ENCODE measurements around the gene ALX3.
"Not testable (repeated sequence)": the region's sequence is repeated elsewhere in the genome, so short reads cannot be mapped to it uniquely, and the experiment has no call there.

The ALX3 gene

DNA sequence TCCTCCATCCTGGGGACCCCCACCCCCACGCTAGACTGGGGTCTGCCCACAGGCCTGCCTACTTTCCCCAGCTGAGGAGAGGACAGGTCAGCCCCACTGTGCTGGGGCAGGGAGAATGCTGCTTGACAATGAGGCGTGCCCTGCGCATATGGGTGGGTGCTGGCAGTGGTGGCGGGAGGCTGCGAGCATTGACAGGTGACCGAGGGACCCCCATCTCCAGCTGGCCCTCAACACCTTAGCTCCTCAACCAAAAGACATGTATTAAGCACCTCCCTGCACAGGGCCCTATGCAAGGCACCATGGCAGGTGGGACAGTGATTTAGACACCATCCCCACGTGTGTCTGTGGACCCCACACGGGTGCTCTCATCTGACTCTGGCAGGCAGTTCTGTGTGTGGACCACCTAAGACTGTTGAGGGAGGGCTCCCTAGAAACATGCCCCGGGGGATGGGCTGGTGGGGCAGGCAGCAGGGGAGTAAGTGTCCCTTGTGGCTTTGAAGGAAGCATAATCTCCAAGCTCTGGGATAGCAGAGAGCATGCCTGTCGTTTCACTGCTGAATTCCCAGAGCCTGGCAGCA lies 18.4 kb upstream of the ALX3 start:
- no peak for DNase-seq

DNA sequence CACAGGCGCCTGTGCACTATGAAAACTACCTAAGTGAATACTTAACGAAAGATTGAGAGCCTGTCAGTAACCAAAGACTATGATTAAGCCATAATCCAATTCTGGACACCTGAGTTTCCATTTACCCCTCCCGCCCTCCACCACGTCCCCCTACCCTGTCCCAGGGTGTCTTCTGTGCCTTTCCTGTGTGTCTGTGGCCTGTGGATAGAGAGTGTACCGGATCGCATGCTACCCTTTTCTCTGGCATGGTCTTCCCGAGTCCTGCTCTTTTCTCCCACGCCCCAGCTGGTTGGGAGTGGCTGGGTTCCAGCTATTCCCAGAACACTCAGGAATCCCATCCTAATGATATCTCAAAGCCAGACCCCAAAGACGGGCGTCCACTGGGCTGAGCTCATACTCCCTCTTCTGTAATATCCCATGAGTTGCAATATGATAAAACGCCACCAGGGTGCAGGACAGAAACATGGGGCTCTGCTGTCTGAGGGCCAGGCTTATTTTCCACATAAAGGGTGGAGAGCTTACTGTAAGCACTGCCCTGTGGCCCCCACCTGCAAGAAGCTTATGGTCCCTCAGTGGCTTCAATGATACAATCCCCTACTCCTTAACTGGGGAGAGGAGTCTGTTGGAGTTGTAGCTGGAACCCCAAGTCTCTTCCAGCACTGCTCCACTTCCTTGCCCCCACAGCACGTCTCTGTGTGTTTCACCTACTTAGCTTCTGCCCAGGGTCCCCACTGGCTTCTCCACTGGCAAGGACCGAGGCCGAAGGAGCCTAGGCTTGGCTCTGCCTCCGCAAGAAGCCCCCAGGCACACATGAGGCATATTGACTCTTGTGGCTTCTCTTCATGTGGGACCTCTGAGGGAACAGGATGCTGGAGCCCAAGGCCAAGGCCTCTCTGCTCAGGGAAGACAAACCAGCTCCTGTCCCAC lies 17.6 kb upstream of the ALX3 start:
- DNase-seq = peak; percentile 66

DNA sequence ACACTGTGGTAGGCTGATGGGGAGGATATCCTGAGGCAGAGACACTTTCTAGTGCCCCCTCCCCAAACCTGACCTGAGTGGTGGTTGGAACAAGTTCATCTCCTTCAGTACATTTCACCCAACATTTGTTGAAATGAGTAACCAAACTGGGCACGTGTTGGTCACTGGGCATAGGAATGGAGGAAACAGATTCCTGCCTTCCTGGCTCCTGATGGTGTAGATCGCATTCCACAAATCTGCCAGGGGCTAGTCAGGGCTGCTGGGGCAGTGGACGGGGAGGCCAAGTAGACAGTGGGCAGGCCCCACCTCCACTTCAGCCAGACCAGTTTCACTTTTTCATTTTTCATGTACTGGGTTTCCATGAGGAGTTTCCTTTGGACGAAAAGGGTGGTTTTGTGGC lies 16.5 kb upstream of the ALX3 start:
- no peak for DNase-seq

- no peak for DNase-seq
Measured at GRCh38 chr1:110085671-110086070, 15.2 kb upstream of the ALX3 start.

DNA sequence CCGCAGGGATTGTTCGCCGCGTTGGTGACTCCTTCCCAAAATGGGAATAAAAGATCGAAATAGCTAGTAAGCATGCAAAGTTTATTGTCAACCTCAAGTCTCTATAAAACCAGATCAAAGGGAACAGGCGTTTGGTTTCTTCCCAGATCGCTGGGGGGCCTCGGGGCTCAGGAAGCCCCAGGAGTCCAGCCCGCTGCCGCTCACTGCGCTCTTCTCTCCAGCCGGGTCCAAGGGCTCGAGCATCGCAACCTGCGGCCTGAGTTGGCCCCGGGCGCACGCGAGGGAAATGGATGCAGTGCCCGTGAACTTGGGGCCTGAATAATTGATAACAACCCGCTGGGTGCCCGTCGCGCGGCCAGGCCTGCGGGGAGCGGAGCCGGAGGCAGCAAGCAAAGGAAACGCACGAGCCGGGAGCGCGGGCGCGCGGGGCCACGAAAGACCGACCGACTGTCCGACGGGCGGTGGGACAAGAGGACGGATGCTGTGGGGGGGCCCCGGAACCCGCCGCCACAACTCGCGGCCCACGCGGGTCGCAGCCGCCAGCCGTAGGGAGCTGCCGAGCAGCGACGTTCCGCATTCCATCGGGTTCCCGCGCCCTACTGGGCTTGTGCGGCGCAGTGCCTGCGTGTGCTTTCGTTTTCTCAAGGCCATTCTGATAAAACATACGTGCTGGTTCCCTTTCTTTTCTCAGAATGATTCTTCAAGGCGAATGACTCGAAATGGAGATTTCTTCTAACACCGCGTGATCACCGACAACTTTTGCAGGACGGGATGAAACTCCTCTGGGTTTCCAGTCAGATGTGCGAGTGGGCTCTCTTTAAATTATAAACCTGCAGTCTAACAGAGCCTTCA lies 14.0 kb upstream of the ALX3 start:
- peak; percentile 72 for DNase-seq

GRCh38 chr1:110083866-110084226 lies 13.4 kb upstream of the ALX3 start:
- DNase-seq = no peak

GRCh38 chr1:110083061-110083865 lies 12.8 kb upstream of the ALX3 start:
- DNase-seq = no peak

- no peak for DNase-seq
Measured at GRCh38 chr1:110082477-110082876, 12.0 kb upstream of the ALX3 start.

DNA sequence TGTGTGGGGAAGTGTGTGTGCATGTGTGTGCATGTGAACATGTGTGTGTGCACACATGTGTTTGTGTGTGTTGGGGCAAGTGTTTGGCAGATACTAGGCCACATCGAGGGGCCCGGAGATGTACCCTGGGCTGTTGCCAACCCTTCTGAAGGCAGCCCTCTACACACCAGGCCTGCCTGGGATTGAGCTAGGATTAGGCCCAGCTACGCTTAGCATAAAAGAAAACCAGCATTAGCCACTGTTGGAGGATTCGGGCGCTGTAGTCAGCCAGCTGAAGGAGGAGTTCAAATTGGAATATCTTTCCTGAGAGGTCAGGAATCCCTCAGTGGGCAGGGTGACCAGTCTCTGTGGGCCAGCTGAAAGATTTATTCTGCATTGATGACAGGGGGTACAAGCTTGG lies 10.6 kb upstream of the ALX3 start:
- no peak for DNase-seq

DNA sequence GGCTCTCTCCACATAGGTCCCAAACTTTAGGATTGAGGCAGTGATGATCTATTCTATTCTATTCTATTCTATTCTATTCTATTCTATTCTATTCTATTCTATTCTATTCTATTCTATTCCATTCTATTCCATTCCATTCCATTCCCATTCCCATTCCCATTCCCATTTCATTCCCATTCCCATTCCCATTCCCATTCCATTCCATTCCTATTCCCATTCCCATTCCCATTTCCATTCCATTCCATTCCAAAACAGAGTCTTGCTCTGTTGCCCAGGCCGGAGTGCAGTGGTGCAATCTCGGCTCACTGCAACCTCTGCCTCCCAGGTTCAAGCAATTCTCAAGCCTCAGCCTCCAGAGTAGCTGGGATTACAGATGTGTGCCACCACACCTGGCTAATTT lies 9.5 kb upstream of the ALX3 start:
- DNase-seq = not testable (repeated sequence)

DNA sequence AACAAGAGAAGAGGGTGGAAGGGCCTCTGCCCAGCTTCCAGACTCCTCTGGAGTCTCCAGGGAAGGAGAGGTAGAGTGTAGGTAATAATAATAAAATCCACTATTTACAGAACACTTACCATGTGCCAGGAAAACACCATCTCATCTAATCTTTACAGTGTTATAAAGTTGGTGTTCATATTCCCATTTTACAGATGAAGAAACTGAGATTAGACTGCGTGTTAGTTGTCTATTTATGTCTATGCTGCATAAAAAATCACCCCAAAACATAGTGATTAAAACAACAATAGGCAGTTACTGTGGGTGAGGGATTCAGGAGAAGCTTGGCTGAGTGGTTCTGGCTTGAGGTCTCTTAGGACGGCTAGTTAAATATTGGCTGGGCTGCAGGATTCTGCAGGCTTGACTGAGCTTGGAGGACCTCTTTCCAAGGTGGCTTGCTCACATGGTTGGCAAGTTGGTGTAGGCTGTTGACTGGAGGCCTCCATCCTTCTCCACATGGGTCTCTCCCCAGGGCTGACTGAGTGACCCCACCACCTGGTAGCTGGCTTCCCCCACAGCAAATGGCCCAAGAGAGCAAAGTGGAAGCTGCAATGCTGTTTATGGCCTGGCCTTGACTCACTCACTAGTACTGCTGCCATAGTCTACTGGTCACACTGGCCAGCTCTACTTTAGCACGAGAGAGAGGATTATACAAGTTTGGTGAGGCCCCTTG lies 6.5 kb upstream of the ALX3 start:
- DNase-seq = no peak

DNA sequence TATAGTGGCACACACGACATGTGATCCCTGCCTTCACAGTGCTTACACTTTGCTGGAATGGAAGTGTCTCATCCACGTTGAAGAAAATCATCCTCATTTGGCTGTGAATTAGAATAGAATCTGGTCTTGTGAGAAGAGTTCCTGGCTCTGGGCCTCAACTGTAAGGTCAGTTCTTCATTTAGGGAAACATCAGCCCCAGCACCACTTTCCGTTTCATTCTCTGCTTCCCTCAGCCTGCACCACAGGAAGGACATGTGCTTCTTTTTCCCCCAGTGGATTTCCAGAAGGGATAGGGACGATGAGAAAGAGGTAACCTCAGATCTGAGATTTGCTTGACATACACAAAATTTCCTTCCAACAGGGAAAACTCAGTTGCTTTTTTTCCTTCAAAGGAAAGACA lies 3.7 kb upstream of the ALX3 start:
- DNase-seq = no peak

DNA sequence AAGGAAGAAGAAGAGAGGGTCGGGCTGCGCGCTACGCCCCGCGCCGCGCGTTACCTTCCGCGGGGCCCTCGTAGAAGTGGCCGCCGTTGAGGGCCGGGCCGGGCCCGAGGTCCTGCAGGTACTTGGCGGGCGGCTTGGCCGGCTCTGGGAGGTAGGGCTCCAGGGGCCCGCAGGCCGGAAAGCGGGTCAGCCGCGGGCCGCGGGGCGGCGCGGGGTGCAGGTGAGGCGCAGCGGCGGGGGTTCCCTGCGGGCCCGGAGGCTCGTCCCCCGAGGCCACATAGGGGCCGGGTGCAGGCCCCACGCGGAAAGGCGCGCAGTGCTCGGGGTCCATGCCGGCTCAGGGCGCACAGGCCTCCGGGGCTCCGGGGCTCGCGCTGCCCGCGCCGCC lies 196 bp downstream of the ALX3 start:
- no peak for DNase-seq

DNA sequence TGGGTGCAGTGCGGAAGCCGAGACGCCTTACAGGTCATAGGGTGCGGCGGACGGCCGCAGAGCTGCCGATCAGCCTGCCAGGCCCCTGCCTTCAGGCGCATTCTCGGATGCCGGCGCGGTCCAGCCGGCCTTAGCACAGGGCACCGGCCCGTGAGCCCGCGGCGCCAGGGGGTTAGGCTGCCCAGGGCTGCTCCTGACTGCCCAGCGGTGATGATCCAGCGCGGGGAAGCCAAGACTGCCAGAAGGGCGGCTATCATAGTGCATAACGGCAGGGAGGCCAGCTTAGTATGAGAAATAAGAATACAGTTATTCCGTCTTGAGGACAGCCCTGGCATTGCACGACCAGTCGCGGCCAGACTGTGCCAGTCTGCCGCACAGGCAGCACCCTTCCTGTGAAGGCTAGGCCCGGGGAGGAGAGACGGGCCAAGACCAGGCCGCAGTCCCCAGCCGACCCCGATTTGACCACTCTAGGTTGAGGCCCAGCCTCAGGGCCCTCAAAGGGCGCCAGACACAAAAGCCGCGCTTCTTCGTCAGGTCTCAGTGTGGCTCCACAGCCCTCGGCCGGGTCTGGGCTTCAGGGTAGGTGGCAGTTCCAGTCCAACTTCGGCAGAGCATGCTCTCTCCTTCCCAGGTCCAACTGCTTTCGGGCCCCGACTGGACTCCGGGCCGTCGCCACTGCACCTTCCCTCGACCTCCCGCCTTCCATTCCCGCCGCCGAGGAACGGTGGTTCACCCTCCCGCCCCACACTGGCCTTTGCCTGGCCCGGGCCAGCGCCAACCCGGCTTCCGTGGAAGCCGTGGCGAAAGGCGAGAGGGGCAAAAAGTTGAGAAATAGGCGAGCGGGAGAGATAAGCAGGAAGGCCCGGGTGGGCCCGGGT lies 829 bp downstream of the ALX3 start:
- peak; percentile 68 for DNase-seq

- peak; percentile 63 for DNase-seq
Measured at GRCh38 chr1:110068646-110069403, 1.6 kb downstream of the ALX3 start.

- DNase-seq = no peak
Measured at GRCh38 chr1:110067893-110068645, 2.4 kb downstream of the ALX3 start.

GRCh38 chr1:110067479-110067892 lies 3.0 kb downstream of the ALX3 start:
- DNase-seq = no peak

GRCh38 chr1:110065841-110066240 lies 4.6 kb downstream of the ALX3 start:
- DNase-seq = no peak

GRCh38 chr1:110064576-110065337 lies 5.7 kb downstream of the ALX3 start:
- DNase-seq = no peak

Measured in activated CD8-positive, alpha-beta memory T cell treated with anti-CD3 and anti-CD28 coated beads, Interleukin-2, amount 50 U/mL, for 48 hours (primary cell).